Measurements from ENCODE around the gene TTC28. TPM values are rescaled to one million over a fixed set of nuclear protein-coding genes. Genes with fewer than 3 reads are reported as not detected.

Gene TTC28
- total and polyA plus RNA-seq, 2 donors (not counting 3 experiments of a cell fraction or from before 2014, with no cell fraction given), result 16.5 to 51.1 TPM

- dilution Hi-C loops (cut with MboI; ENCODE audit: extremely low pct_ligation_motif_present, low sequenced_read_pairs) (no loop called here), intact Hi-C loops (cut with micrococcal nuclease) (no loop called here)
- no peaks in the 10 kb centered on the region for H3K9me3 ChIP-seq (replicated peaks; ENCODE audit: control insufficient read depth, insufficient read depth, low read length)
- H3K36me3 ChIP-seq (ENCODE audit: control insufficient read depth in 2 of 2, extremely low read depth in 1 of 2, insufficient read depth in 2 of 2, low read length in 2 of 2), result no peaks in the 10 kb centered on the region
- no peak for TF ChIP-seq MYC (IDR thresholded peaks at IDR 0.05; ENCODE audit: low read depth, low read length)
- TF ChIP-seq, protein P1, sequence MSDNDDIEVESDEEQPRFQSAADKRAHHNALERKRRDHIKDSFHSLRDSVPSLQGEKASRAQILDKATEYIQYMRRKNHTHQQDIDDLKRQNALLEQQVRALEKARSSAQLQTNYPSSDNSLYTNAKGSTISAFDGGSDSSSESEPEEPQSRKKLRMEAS (IDR thresholded peaks at IDR 0.05; ENCODE audit: insufficient read depth, insufficient read length), result no peak
- TF ChIP-seq JUN (IDR thresholded peaks at IDR 0.05; ENCODE audit: borderline replicate concordance, insufficient read depth, insufficient read length, low read depth), result no peak
- no peak for TF ChIP-seq GATA2 (IDR thresholded peaks at IDR 0.05; ENCODE audit: insufficient read depth, insufficient read length, low read depth, low read length)
- no peak for TF ChIP-seq EZH2 (IDR thresholded peaks at IDR 0.05; ENCODE audit: borderline replicate concordance, low read depth, low read length, severe bottlenecking)
- no peak for TF ChIP-seq POLR2AphosphoS5 (IDR thresholded peaks at IDR 0.05; ENCODE audit: insufficient read depth, low read depth, low read length)
- TF ChIP-seq FOS (IDR thresholded peaks at IDR 0.05; ENCODE audit: borderline replicate concordance, insufficient read depth, low read length), result no peak
- TF ChIP-seq POLR2A (IDR thresholded peaks at IDR 0.05; ENCODE audit: low read depth, low read length), result no peak
- no peak for TF ChIP-seq CTCF (IDR thresholded peaks at IDR 0.05; ENCODE audit: extremely low read depth in 1 of 2, insufficient read depth in 1 of 2, low read depth in 1 of 2, low read length in 2 of 2)
- no peaks in the 10 kb centered on the region for H3K79me2 ChIP-seq (ENCODE audit: control insufficient read depth, insufficient read depth, low read length)
- no peaks in the 10 kb centered on the region for H3K4me1 ChIP-seq (ENCODE audit: control insufficient read depth, extremely low read depth, insufficient read depth, low read length)
- CTCF ChIA-PET, result no interaction called here
- no peak for FAIRE-seq
- POLR2A ChIA-PET, result no interaction called here
- BruUV-seq (replicated peaks), result no TSS peak
- no peak for DNase-seq (ENCODE audit: low read depth, low spot score)
- peaks cover 6% of the 10 kb centered on the region for H4K20me1 ChIP-seq (replicated peaks; ENCODE audit: control insufficient read depth, extremely low read depth, insufficient read depth, low read length)
- H3K27me3 ChIP-seq (ENCODE audit: control insufficient read depth in 2 of 2, insufficient read depth in 2 of 2, low read length in 2 of 2), result no peaks in the 10 kb centered on the region
- H3K4me2 ChIP-seq (ENCODE audit: insufficient read depth, low read length), result no peak overlapping the region
- H3K4me3 ChIP-seq (replicated peaks in 1 of 3; ENCODE audit: insufficient read depth in 1 of 3, low read depth in 1 of 3, low read length in 3 of 3), result no peak overlapping the region
- H3K9me1 ChIP-seq (replicated peaks; ENCODE audit: control insufficient read depth, extremely low read depth, insufficient read depth, low read length), result no peaks in the 10 kb centered on the region
- no peak overlapping the region for H3K27ac ChIP-seq (ENCODE audit: insufficient read depth, low read depth, low read length)
- H2AFZ ChIP-seq (ENCODE audit: low read depth, low read length), result no peak overlapping the region
- no peak overlapping the region for H3K9ac ChIP-seq (replicated peaks; ENCODE audit: extremely low read depth, insufficient read depth, low read length)
Observed at GRCh38 chr22:28402539-28402938, 277.1 kb downstream of the TTC28 start.

All from endothelial cell of umbilical vein (primary cell).